Ramos (cell line): ENCODE measurements around the gene TACC3.

Experiments
- in situ Hi-C: fragments of 300-500 bp; cut with MboI; formaldehyde crosslinking; loops from one replicate; pipeline ENCODE4 v1.14.3; 2022; ENCODE audit warnings: low sequenced_read_pairs; ENCODE audit not compliant: unreplicated experiment

The TACC3 gene

GRCh38 chr4:1695913-1696312 is 25.4 kb upstream of the TACC3 start:
- in situ Hi-C loops: no loop called here

- in situ Hi-C loops: loop anchor here (25.0 kb wide), 1 partner anchor 1386 kb away; no protein-coding TSS in a partner anchor
These were observed 19.6 kb upstream of the TACC3 start for GRCh38 chr4:1701671-1702070.

GRCh38 chr4:1703867-1704266 is 17.5 kb upstream of the TACC3 start:
- in situ Hi-C loops: loop anchor here (25.0 kb wide), 1 partner anchor 1383 kb away; no protein-coding TSS in a partner anchor

- in situ Hi-C loops: loop anchor here (25.0 kb wide), 1 partner anchor 1382 kb away; no protein-coding TSS in a partner anchor
These were observed 15.6 kb upstream of the TACC3 start for GRCh38 chr4:1705732-1706131.

GRCh38 chr4:1706358-1706757 is 15.0 kb upstream of the TACC3 start:
- in situ Hi-C loops: loop anchor here (25.0 kb wide), 1 partner anchor 1381 kb away; no protein-coding TSS in a partner anchor

- in situ Hi-C loops: loop anchor here (25.0 kb wide), 1 partner anchor 1379 kb away; no protein-coding TSS in a partner anchor
These were observed 12.7 kb upstream of the TACC3 start for GRCh38 chr4:1708581-1708980.

GRCh38 chr4:1711055-1711570 is 10.2 kb upstream of the TACC3 start:
- in situ Hi-C loops: loop anchor here (25.0 kb wide), 1 partner anchor 1376 kb away; no protein-coding TSS in a partner anchor

GRCh38 chr4:1711571-1712215 is 9.6 kb upstream of the TACC3 start:
- in situ Hi-C loops: loop anchor here (25.0 kb wide), 1 partner anchor 1376 kb away; no protein-coding TSS in a partner anchor

- in situ Hi-C loops: loop anchor here (25.0 kb wide), 1 partner anchor 1375 kb away; no protein-coding TSS in a partner anchor
These were observed 8.9 kb upstream of the TACC3 start, which contains the start of gene SLBP for GRCh38 chr4:1712216-1713002. TSS of gene SLBP (minus strand) at chr4:1712319. CDS start at chr4:1712188, 131 bp downstream.

GRCh38 chr4:1713003-1713851 is 8.1 kb upstream of the TACC3 start:
- in situ Hi-C loops: loop anchor here (25.0 kb wide), 1 partner anchor 1374 kb away; no protein-coding TSS in a partner anchor

GRCh38 chr4:1714303-1715001 is 6.9 kb upstream of the TACC3 start:
- in situ Hi-C loops: loop anchor here (25.0 kb wide), 1 partner anchor 1373 kb away; no protein-coding TSS in a partner anchor

- in situ Hi-C loops: loop anchor here (25.0 kb wide), 1 partner anchor 1372 kb away; no protein-coding TSS in a partner anchor
These were observed 6.1 kb upstream of the TACC3 start for GRCh38 chr4:1715002-1715758.

- in situ Hi-C loops: loop anchor here (25.0 kb wide), 1 partner anchor 1371 kb away; no protein-coding TSS in a partner anchor
These were observed 5.0 kb upstream of the TACC3 start for GRCh38 chr4:1716065-1716945.

GRCh38 chr4:1717129-1718094 is 3.9 kb upstream of the TACC3 start:
- in situ Hi-C loops: loop anchor here (25.0 kb wide), 1 partner anchor 1370 kb away; no protein-coding TSS in a partner anchor

GRCh38 chr4:1718095-1718850 is 3.0 kb upstream of the TACC3 start:
- in situ Hi-C loops: loop anchor here (25.0 kb wide), 1 partner anchor 1369 kb away; no protein-coding TSS in a partner anchor
